Upper lobe of right lung (tissue), 1 donor: ENCODE data around the gene SLC22A15. TPM values are rescaled to one million over a fixed set of nuclear protein-coding genes. Genes with fewer than 3 reads are reported as not detected.
"Not testable (repeated sequence)": the region's sequence is repeated elsewhere in the genome, so short reads cannot be mapped to it uniquely, and the experiment has no call there.

Experiments
- ATAC-seq: fragments of 200-7000 bp; cut with Tn5 transposase; one replicate; pipeline ENCODE4 v1.9.1; 2020; ENCODE audit warnings: mild to moderate bottlenecking, moderate library complexity
- DNase-seq: peaks from one replicate; pipeline ENCODE4 v3.0.0-alpha.2; 2020
- H3K27ac ChIP-seq: fragments of 200-600 bp; one replicate; pipeline ENCODE4 v1.8.0; 2022
- H3K27me3 ChIP-seq: fragments of 200-600 bp; one replicate; pipeline ENCODE4 v1.8.0; 2022; ENCODE audit warnings: mild to moderate bottlenecking
- H3K36me3 ChIP-seq: fragments of 200-600 bp; one replicate; pipeline ENCODE4 v1.8.0; 2022
- H3K4me1 ChIP-seq: fragments of 200-600 bp; one replicate; pipeline ENCODE4 v1.8.0; 2022
- H3K4me3 ChIP-seq: fragments of 200-600 bp; one replicate; pipeline ENCODE4 v1.8.0; 2022; ENCODE audit warnings: mild to moderate bottlenecking
- H3K9me3 ChIP-seq: fragments of 200-600 bp; one replicate; pipeline ENCODE4 v1.8.0; 2022
- CTCF ChIP-seq: fragments of 200-600 bp; IDR thresholded peaks from one replicate; pipeline ENCODE4 v1.8.0; 2022; ENCODE audit warnings: antibody characterized with exemption
- intact Hi-C: fragments of 100-400 bp; cut with DNase I; formaldehyde crosslinking; loops from one replicate; pipeline ENCODE4 v1.11.0; 2022
- total RNA-seq: library from RNA; stranded (reverse); fragmentation: NEBNext Ultra II Directional; extraction: Animal tissue kit (Norgen Biotek cat#: 25700); gene quantifications from one replicate; pipeline ENCODE4 v1.2.1, GENCODE V29; 2021
- donor health status: DM: no; HTN: yes; CAD: no; lungs with severe emphysema.

The SLC22A15 gene
- total RNA-seq, 1 donor from 2014 or later, result 25.7 TPM

GRCh38 chr1:116044071-116044470 is 67.8 kb downstream of the SLC22A15 start:
- Histone ChIP-seq H3K9me3 (no peaks in the 10 kb centered on the region), H3K27me3 (no peaks in the 10 kb centered on the region), H3K4me1 (no peaks in the 10 kb centered on the region), H3K27ac (no peak overlapping the region), H3K36me3 (peaks cover 7% of the 10 kb centered on the region), H3K4me3 (no peak overlapping the region)
- TF ChIP-seq CTCF, result no peak
- DNase-seq, result no peak
- intact Hi-C loops, result no loop called here
- no peak for ATAC-seq

DNA sequence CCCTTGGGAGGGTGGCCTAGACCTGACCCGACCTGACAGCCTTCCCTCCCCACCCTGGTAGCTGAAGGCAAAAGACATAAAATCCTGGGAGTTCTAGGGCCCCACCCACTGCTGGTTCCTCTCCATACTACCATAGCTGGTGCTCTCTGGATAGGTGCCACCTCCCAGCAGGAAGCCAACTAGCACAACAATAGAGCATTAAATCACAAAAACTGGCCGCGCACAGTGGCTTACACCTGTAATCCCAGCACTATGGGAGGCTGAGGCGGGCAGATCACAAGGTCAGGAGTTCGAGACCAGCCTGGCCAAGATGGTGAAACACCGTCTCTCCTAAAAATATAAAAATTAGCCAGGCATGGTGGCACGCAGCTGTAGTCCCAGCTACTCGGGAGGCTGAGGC is 70.6 kb downstream of the SLC22A15 start:
- H3K4me1 ChIP-seq, H3K9me3 ChIP-seq, H3K27ac ChIP-seq, ATAC-seq, H3K4me3 ChIP-seq, H3K27me3 ChIP-seq, H3K36me3 ChIP-seq, intact Hi-C loops, DNase-seq: not testable (repeated sequence)

GRCh38 chr1:116051896-116052295 is 75.6 kb downstream of the SLC22A15 start:
- ATAC-seq, H3K27ac ChIP-seq, H3K9me3 ChIP-seq, intact Hi-C loops, H3K4me1 ChIP-seq, DNase-seq, H3K27me3 ChIP-seq, H3K36me3 ChIP-seq, H3K4me3 ChIP-seq: not testable (repeated sequence)

DNA sequence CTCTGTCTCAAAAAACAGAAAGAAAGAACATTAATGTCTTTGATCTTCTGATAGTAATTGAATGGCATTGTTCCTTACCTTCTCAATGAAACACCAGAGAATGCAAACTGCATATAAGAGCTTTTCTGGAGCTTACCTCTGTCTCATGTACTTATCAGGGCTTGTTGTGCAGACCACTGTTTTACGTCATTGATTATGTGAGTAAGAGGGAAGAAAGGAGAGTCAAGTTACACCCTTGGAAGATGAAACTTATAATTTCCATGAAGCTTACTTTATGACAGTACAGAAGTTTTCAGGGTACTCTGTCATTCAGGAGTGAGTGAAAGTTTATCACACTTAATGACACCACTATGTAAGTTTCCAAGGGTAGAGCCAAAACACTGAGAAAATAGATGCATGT is 85.9 kb downstream of the SLC22A15 start:
- Histone ChIP-seq H3K4me1 (no peaks in the 10 kb centered on the region), H3K27ac (no peak overlapping the region), H3K4me3 (no peak overlapping the region), H3K36me3 (peaks cover 33% of the 10 kb centered on the region), H3K9me3 (no peaks in the 10 kb centered on the region), H3K27me3 (no peaks in the 10 kb centered on the region)
- intact Hi-C loops, result no loop called here
- no peak for TF ChIP-seq CTCF
- DNase-seq (no peak), ATAC-seq (no peak)

DNA sequence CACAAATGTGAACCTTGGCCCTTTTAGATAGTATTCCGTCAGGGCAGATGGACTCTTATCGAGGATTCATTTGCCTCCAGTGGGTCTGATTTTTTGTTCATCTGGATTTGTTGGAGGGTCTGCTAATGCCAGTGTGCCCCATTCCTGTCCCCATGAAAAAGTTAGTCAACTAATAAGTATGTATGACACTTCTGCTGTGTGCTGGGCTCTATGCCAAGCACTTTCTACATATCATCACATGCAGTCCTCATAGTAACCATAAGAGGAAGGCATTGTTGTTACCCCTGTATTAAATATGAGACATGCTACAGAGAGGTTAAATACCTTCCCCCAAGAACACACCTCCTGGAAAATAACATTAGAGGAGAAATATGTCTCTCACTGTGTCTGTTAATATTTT is 88.3 kb downstream of the SLC22A15 start:
- H3K4me3 ChIP-seq, result no peak overlapping the region
- no peaks in the 10 kb centered on the region for H3K9me3 ChIP-seq
- peak; percentile 26 for ATAC-seq
- H3K4me1 ChIP-seq, result no peaks in the 10 kb centered on the region
- no peak for TF ChIP-seq CTCF
- H3K27ac ChIP-seq, result no peak overlapping the region
- no peaks in the 10 kb centered on the region for H3K27me3 ChIP-seq
- intact Hi-C loops, result no loop called here
- H3K36me3 ChIP-seq, result peaks cover 38% of the 10 kb centered on the region
- no peak for DNase-seq

- H3K9me3 ChIP-seq, result no peaks in the 10 kb centered on the region
- H3K27me3 ChIP-seq, result no peaks in the 10 kb centered on the region
- no peaks in the 10 kb centered on the region for H3K4me1 ChIP-seq
- intact Hi-C loops, result no loop called here
- no peak overlapping the region for H3K4me3 ChIP-seq
- no peak for ATAC-seq
- DNase-seq, result no peak
- no peak for TF ChIP-seq CTCF
- peak overlapping the region; percentile 18 for H3K27ac ChIP-seq
- H3K36me3 ChIP-seq, result peaks cover 38% of the 10 kb centered on the region
Observed at GRCh38 chr1:116066868-116067565, 90.7 kb downstream of the SLC22A15 start.

DNA sequence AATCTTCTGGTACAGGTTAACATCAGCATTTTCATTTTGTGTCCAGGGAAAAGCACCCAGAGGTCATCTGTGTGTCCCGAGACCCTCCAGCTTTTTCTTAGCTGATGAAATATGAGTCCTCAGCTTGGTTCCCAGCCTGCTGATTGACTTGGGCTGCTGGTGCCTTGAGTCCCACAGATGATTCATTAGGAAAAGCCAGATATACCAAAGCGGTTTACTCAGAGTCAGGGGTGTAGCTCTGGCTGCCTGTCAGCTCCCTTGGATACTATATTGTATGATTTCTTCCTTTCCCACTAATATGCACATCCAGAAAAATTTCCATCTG is 91.2 kb downstream of the SLC22A15 start:
- Histone ChIP-seq H3K9me3 (no peaks in the 10 kb centered on the region), H3K27ac (peak overlapping the region; percentile 18), H3K4me3 (no peak overlapping the region), H3K36me3 (peaks cover 34% of the 10 kb centered on the region), H3K27me3 (no peaks in the 10 kb centered on the region), H3K4me1 (no peaks in the 10 kb centered on the region)
- ATAC-seq (peak; percentile 21), DNase-seq (no peak)
- intact Hi-C loops, result no loop called here
- TF ChIP-seq CTCF, result no peak
